Astrocyte of the hippocampus (primary cell): ENCODE data around the gene WTAP.
"Not testable (repeated sequence)": the region's sequence is repeated elsewhere in the genome, so short reads cannot be mapped to it uniquely, and the experiment has no call there.

Source experiments
- DNase-seq: peaks from one replicate; pipeline ENCODE4 v3.0.0; 2011; ENCODE audit warnings: low read depth, low spot score

The WTAP gene

DNA sequence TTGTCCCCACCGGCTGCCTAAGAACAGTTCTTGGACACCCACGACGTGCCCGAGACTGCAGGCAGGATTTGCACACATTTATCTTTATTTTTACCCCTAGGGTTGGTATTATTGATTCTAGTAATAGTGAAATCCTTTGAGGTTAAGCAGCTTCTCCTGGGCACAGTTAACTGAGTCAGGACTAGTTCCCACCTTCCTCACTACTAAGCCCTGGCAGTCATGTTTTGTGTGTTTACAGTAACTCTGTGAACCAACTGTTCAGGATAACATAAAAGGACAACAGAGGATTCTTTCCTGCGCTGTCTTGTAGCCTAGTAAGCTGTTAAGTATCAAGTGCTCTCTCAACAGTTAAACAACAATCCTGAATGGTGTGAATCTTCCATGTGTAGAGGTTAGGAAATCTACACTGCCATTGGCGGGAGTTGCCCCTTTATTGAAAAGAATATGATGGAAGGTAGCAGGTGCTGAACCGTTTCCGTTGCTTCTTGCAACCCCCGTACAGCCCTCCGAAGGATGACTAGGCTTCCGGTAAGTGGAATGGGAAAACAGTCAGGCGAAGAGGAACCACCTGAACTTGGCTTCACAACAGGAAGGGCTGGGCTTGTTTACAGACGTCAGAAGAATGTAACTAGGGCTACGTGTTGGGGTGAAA is 33.3 kb upstream of the WTAP start:
- DNase-seq: no peak

DNA sequence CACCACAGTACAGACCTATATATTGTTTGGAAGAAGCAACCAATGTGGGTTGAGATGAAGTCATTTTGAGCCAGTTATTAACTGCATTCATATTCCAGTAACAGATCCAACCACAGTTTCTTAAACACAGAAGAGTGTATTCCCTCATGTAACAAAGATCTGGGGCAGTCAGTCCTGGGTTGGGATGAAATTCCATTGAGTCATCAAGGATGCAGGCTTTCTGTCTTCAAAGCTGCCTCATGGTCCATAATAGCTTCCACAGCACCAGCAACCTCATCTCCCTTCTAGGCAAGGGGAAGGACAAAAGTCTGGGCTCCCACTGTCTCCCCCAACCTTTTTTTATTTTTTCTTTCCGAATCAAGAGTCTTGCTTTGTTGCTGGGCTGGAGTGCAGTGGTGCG is 31.3 kb upstream of the WTAP start:
- no peak for DNase-seq

DNA sequence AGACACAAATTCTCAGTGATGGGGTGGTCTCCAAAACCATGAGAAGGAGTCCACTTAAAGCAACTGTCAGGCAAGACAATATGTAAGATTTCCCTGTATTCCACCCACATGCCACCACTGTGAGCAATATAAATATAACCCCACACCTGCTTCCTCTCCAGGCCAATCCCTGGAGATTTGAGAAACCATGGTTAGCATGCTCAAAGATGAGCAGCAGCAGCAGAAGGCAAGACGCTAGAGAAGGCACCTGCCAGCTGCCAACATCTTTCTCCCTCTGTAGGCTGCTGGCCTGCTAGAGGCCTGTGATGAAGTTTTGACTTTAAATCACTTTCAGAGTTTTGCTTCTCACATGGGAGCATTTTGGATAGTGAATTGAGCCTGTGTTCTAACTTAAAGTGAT is 26.3 kb upstream of the WTAP start:
- DNase-seq: no peak

- DNase-seq: peak; percentile 77
These were observed 25.8 kb upstream of the WTAP start for GRCh38 chr6:159701413-159701999.

DNA sequence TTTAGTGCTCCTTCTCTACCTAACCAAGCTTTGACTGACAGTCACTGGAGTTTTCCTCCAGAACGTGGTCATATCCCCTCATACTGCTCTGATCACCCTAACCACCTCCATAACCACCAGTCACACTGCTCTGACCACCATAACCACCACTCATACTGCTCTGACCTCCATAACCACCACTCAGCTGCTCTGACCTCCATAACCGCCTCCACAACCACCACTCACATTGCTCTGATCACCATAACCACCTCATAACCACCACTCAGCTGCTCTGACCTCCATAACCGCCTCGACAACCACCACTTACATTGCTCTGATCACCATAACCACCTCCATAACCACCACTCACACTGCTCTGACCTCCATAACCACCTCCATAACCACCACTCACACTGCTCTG is 16.7 kb upstream of the WTAP start:
- not testable (repeated sequence) for DNase-seq

DNA sequence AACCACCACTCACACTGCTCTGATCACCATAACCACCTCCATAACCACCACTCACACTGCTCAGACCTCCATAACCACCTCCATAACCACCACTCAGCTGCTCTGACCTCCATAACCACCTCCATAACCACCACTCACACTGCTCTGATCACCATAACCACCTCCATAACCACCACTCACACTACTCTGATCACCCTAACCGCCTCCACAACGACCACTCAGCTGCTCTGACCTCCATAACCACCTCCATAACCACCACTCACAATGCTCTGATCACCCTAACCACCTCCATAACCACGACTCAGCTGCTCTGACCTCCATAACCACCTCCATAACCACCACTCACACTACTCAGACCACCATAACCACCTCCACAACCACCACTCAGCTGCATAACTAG is 14.9 kb upstream of the WTAP start:
- not testable (repeated sequence) for DNase-seq

GRCh38 chr6:159713984-159714383 is 13.3 kb upstream of the WTAP start:
- no peak for DNase-seq

- peak; percentile 11 for DNase-seq
These were observed 12.9 kb upstream of the WTAP start for GRCh38 chr6:159714404-159714803.

- no peak for DNase-seq
These were observed 12.1 kb upstream of the WTAP start for GRCh38 chr6:159715166-159715565.

GRCh38 chr6:159715605-159716004 is 11.7 kb upstream of the WTAP start:
- DNase-seq: no peak

GRCh38 chr6:159716247-159717096 is 10.8 kb upstream of the WTAP start:
- DNase-seq: peak; percentile 87

DNA sequence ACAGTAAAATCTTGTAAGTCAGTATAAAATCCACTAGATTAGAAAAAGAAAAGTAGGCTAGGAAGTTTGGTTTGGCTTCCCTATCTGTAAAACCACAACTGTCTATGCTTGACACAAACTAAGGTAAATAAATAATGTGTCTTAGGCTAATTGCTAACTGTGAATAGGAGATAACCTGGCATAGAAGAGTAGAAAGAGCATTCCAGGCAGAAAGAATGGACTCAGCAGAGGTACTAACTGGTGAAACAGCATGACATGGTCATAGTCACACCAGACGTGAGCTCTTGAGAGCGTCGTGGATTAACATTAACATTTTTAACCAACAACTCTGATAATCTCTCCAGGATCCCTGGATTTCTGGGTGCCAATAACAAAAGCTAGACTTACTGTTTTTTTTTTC is 8.7 kb upstream of the WTAP start:
- DNase-seq: peak; percentile 6

- DNase-seq: no peak
These were observed 8.0 kb upstream of the WTAP start for GRCh38 chr6:159719287-159719686.

DNA sequence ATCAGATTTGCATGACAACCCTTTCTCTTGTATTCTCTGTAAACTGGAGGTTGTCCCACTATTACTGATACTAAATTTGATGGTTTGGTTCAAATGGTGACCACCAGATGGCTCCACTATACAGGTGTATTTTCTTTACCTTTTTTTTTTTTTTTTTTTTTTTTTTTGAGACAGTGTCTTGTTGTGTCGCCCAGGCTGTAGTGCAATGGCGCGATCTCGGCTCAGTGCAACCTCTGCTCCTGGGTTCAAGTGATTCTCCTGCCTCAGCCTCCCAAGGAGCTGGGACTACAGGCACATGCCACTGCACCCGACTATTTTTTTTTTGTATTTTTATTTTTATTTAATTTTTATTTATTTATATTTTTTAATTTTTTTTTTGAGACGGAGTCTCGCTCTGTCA is 6.6 kb upstream of the WTAP start:
- DNase-seq: peak; percentile 43

GRCh38 chr6:159721981-159722380 is 5.3 kb upstream of the WTAP start:
- not testable (repeated sequence) for DNase-seq

DNA sequence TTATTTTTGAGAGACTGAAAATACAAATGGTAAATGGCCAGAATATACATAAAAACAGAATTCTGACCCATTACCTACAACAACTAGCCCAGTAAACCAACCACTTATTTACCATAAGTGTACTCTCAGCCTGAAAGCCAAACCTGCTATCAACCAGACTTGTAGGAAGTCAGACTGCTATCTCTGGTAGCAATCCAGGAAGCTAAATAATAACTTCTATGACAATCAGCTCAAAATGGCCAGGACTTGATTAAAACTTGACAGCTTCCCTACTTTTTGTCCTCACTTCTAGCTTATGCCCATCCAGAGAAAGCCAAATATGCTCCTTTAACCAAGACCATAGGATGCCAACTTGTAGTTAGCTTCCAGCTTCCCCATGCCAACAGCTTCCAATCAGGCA is 4.7 kb upstream of the WTAP start:
- no peak for DNase-seq

GRCh38 chr6:159723259-159723658 is 4.0 kb upstream of the WTAP start:
- DNase-seq: no peak

DNA sequence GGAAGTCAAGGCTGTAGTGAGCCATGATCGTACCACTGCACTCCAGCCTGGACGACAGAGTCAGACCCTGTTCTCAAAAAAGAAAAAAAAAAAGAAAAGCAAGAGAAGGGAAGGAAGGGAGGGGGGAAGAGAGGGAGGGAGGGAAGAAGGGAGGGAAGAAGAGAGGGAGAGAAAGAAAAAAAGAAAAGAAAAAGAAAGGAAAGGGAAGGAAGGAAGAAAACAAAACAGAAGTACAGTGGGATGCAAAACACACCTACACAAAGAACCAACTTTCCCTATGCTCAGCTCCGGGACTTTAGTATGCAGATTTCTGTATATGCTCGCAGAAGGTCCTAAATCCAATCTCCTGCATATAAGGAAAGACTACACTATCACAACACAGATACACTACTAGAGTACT is 2.5 kb upstream of the WTAP start:
- DNase-seq: no peak

GRCh38 chr6:159725208-159725607 is 2.1 kb upstream of the WTAP start:
- DNase-seq: not testable (repeated sequence)

DNA sequence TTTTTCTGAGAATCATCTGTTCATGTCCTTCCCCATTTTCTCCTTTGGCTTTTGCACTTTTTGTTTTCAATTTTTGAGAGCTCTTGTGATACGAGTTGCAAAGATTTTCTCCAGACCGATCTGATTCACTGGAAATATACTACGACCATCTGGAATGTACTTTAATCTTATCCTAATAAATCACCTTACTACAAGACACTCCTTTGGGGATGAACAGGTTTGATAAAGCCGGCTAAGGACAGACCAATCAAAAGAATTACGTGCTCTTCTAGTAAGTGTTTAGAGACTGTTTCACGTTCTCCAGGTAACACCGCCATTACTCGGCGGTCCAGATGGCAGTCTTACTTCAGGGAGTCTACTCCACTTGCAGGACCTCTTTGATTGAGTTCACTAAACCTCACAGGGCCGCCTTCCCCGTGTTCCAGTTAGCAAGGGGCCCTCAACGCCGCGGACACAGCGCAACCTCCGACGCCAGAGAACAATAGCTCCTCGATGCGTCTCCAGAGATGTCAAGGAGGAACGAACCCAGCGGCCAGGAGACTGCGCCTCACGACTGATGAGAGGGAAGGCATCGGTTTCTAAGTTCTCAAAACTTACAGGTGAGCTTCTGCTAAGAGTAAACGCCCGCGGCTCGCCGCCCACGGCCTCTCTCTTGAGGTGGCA is 920 bp upstream of the WTAP start:
- no peak for DNase-seq

GRCh38 chr6:159727717-159728445 is 575 bp downstream of the WTAP start:
- DNase-seq: no peak

DNA sequence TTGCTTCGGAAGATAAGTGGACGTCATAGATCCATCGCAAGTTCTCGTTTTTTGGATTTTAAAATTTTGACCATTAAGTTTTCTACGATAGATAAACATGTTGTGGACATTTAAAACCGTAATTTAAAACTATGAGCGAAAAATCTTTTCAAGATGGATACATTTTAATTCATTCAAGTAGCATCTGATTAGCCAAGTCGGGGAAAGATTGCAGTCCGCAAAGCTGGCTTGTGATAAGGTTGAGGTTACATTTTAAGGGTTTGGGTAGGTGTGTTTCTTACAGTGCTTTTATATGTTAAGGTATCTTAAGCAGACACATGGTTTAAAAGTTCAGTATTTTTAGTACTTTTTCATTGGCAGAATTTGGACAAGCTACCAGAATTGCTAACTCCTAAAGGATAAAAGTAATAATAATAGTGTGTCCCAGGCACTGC is 1.2 kb downstream of the WTAP start:
- peak; percentile 29 for DNase-seq
